ENCODE results near the gene POLE.

Gene POLE

GRCh38 chr12:132719954-132720324 is 32.8 kb upstream of the POLE start:
- TF ChIP-seq EGR1 (IDR thresholded peaks at IDR 0.05) (no peak), ZBTB7A (IDR thresholded peaks at IDR 0.05; ENCODE audit: low read depth) (no peak), RAD21 (IDR thresholded peaks at IDR 0.05; ENCODE audit: low read depth) (no peak), CREB1 (IDR thresholded peaks at IDR 0.05; ENCODE audit: low read depth) (no peak), USF1 (IDR thresholded peaks at IDR 0.05) (no peak), CEBPB (IDR thresholded peaks at IDR 0.05) (no peak), YY1 (IDR thresholded peaks at IDR 0.05; ENCODE audit: low read depth) (no peak), MAX (IDR thresholded peaks at IDR 0.05) (no peak), NFIC (IDR thresholded peaks at IDR 0.05) (no peak)

GRCh38 chr12:132719141-132719953 is 32.2 kb upstream of the POLE start:
- TF ChIP-seq TCF12 (IDR thresholded peaks at IDR 0.05; ENCODE audit: low read depth) (no peak), RAD21 (IDR thresholded peaks at IDR 0.05; ENCODE audit: low read depth) (no peak), MAX (IDR thresholded peaks at IDR 0.05) (no peak), USF1 (IDR thresholded peaks at IDR 0.05) (no peak), YY1 (IDR thresholded peaks at IDR 0.05; ENCODE audit: low read depth) (no peak), TEAD4 (IDR thresholded peaks at IDR 0.05) (no peak), EGR1 (IDR thresholded peaks at IDR 0.05) (no peak), FOXM1 (IDR thresholded peaks at IDR 0.05; ENCODE audit: borderline replicate concordance, low read depth) (no peak), ZBTB7A (IDR thresholded peaks at IDR 0.05; ENCODE audit: low read depth) (no peak), CEBPB (IDR thresholded peaks at IDR 0.05) (no peak), EP300 (IDR thresholded peaks at IDR 0.05; ENCODE audit: borderline replicate concordance) (no peak), REST (IDR thresholded peaks at IDR 0.05; ENCODE audit: low read depth) (no peak), NFIC (IDR thresholded peaks at IDR 0.05) (no peak), TAF1 (IDR thresholded peaks at IDR 0.05; ENCODE audit: low read depth) (no peak), CREB1 (IDR thresholded peaks at IDR 0.05; ENCODE audit: low read depth) (no peak)

GRCh38 chr12:132718644-132719043 is 31.5 kb upstream of the POLE start:
- TF ChIP-seq REST (IDR thresholded peaks at IDR 0.05; ENCODE audit: low read depth) (no peak), TEAD4 (IDR thresholded peaks at IDR 0.05) (no peak), CREB1 (IDR thresholded peaks at IDR 0.05; ENCODE audit: low read depth) (no peak), TCF12 (IDR thresholded peaks at IDR 0.05; ENCODE audit: low read depth) (no peak), FOXM1 (IDR thresholded peaks at IDR 0.05; ENCODE audit: borderline replicate concordance, low read depth) (no peak), RAD21 (IDR thresholded peaks at IDR 0.05; ENCODE audit: low read depth) (no peak), YY1 (IDR thresholded peaks at IDR 0.05; ENCODE audit: low read depth) (no peak), MAX (IDR thresholded peaks at IDR 0.05) (no peak), TAF1 (IDR thresholded peaks at IDR 0.05; ENCODE audit: low read depth) (no peak), CEBPB (IDR thresholded peaks at IDR 0.05) (no peak), USF1 (IDR thresholded peaks at IDR 0.05) (no peak), ZBTB7A (IDR thresholded peaks at IDR 0.05; ENCODE audit: low read depth) (no peak), EP300 (IDR thresholded peaks at IDR 0.05; ENCODE audit: borderline replicate concordance) (no peak), NFIC (IDR thresholded peaks at IDR 0.05) (no peak), EGR1 (IDR thresholded peaks at IDR 0.05) (no peak)

- TF ChIP-seq USF1 (IDR thresholded peaks at IDR 0.05) (no peak), CEBPB (IDR thresholded peaks at IDR 0.05) (no peak), RAD21 (IDR thresholded peaks at IDR 0.05; ENCODE audit: low read depth) (no peak), TCF12 (IDR thresholded peaks at IDR 0.05; ENCODE audit: low read depth) (no peak), EP300 (IDR thresholded peaks at IDR 0.05; ENCODE audit: borderline replicate concordance) (no peak), FOXM1 (IDR thresholded peaks at IDR 0.05; ENCODE audit: borderline replicate concordance, low read depth) (no peak), TAF1 (IDR thresholded peaks at IDR 0.05; ENCODE audit: low read depth) (no peak), TEAD4 (IDR thresholded peaks at IDR 0.05) (no peak), REST (IDR thresholded peaks at IDR 0.05; ENCODE audit: low read depth) (no peak), MAX (IDR thresholded peaks at IDR 0.05) (no peak), ZBTB7A (IDR thresholded peaks at IDR 0.05; ENCODE audit: low read depth) (no peak), YY1 (IDR thresholded peaks at IDR 0.05; ENCODE audit: low read depth) (no peak), NFIC (IDR thresholded peaks at IDR 0.05) (no peak)
Observed at GRCh38 chr12:132717531-132718387, 30.6 kb upstream of the POLE start.

Data from Ishikawa (cell line).